Esophagus muscularis mucosa (tissue), 3 donors: Measurements from ENCODE around the gene CLCA1.

ENCODE experiments used
- EP300 ChIP-seq: sonication (generic); formaldehyde crosslinking; IDR thresholded peaks from one replicate; pipeline ENCODE4 v1.6.1; 2017; ENCODE audit warnings: antibody characterized with exemption
- POLR2A ChIP-seq: fragments of 450-650 bp; IDR thresholded peaks from one replicate; pipeline ENCODE4 v1.6.1; 2017; ENCODE audit warnings: antibody characterized with exemption, moderate library complexity, mild to moderate bottlenecking, low read depth
- POLR2AphosphoS5 ChIP-seq, 2 donors: sonication (generic); formaldehyde crosslinking; IDR thresholded peaks; one replicate each; pipeline ENCODE4 v1.6.1; 2017; ENCODE audit warnings: antibody characterized with exemption in 2 of 2

DNA sequence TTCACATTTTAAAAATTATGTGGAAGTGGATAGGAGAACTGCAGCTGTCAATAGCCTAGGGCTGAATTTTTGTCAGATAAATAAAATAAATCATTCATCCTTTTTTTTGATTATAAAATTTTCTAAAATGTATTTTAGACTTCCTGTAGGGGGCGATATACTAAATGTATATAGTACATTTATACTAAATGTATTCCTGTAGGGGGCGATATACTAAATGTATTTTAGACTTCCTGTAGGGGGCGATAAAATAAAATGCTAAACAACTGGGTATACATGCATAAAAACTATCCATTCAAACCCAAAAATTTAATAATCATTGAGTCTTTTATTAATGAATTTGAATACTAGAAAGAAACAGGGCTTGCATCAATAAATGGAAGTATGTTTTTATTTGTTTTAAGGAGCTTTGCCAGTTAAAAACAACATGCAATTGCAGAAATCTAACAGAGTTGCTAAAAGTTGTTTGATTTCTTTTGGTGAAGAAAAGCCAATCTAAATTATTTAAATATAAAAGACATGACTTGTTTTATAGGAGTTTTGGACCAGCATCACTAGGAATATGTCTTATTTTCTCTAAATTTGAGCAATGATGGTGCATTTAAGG is 31.4 kb downstream of the CLCA1 start:
- no peak for TF ChIP-seq EP300
- TF ChIP-seq POLR2AphosphoS5 (IDR thresholded peaks at IDR 0.05), result no peak
- TF ChIP-seq POLR2A, result no peak
